Astrocyte of the spinal cord (primary cell): ENCODE data around the gene TMCC3.

ENCODE experiments used
- DNase-seq: peaks from one replicate; pipeline ENCODE4 v3.0.0; 2011; ENCODE audit warnings: low read depth, low spot score
- H3K4me3 ChIP-seq: 2 replicates; pipeline ENCODE4 v1.5.1; 2011; ENCODE audit warnings: low read depth, mild to moderate bottlenecking, low read length, moderate library complexity
- in situ Hi-C: cut with HindIII; loops from 2 replicates; pipeline ENCODE4 v1.10.0; 2017; ENCODE audit warnings: low sequenced_read_pairs
- TF ChIP-seq, protein P1 (sequence below): IDR thresholded peaks from 2 replicates; pipeline ENCODE4 v1.5.1; 2012; ENCODE audit warnings: low read depth, mild to moderate bottlenecking, low read length, inconsistent platforms

The TMCC3 gene

DNA sequence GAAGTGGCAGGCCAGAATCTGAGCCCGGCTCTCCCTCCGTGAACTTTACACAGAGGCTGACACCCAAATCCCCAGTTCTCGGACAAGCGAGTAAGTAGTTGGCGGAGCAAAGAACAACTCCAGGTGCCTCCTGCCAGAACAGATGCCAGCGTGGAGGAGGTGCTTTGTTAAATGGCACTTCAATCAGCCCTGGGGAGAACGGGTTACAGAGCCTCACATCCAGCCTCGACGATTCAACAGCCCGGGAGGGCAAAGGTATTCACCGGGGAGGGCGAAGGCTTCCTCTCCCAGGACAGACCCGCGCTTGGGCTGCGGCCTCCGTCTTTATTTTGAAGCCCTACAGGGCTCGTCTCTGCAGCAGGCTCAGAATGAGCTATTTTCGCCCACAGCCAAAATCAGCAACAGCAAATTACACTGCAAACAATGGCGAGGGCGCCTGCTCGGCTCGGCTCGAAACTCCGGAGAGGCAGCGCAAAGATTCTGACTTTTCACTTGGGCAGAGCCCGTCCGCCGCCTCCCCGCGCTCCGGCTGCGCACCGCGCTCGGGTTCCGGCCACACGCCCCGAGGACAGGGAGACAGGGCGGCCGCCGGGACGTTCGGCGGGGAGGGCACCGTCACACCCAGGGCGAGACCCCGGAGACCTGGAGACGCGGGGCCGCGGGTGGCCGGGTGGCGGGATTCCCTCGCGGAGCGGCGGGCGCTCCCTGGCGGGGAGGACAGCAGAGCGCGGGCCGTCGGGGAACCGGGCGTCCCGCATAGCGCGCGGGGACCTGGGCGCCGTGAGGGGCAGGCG is 811 bp downstream of the TMCC3 start:
- peak overlapping the region; percentile 37 for H3K4me3 ChIP-seq
- in situ Hi-C loops: no loop called here
- TF ChIP-seq, protein P1, sequence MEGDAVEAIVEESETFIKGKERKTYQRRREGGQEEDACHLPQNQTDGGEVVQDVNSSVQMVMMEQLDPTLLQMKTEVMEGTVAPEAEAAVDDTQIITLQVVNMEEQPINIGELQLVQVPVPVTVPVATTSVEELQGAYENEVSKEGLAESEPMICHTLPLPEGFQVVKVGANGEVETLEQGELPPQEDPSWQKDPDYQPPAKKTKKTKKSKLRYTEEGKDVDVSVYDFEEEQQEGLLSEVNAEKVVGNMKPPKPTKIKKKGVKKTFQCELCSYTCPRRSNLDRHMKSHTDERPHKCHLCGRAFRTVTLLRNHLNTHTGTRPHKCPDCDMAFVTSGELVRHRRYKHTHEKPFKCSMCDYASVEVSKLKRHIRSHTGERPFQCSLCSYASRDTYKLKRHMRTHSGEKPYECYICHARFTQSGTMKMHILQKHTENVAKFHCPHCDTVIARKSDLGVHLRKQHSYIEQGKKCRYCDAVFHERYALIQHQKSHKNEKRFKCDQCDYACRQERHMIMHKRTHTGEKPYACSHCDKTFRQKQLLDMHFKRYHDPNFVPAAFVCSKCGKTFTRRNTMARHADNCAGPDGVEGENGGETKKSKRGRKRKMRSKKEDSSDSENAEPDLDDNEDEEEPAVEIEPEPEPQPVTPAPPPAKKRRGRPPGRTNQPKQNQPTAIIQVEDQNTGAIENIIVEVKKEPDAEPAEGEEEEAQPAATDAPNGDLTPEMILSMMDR: peak; percentile 16
- DNase-seq: peak; percentile 32

DNA sequence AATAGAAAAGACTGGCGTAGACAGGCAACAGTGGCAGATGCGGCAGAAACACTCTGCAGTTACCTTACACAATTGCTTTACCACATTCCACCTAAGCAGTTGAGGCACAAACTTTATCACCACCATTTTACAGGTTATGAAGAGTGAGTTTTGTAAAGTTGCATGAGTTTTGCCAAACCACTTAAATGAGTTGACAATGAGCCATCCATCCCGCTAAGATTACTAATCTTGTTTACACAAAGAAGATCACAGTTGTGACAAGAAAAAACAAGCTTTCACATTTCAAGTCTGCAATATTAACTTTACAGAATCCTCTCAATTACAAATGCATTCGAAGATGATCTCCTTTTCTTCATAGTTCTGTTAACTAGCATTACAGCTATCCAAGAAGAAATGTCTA is 1.8 kb downstream of the TMCC3 start:
- no peak for DNase-seq
- in situ Hi-C loops: no loop called here
- TF ChIP-seq, protein P1: no peak
- no peak overlapping the region for H3K4me3 ChIP-seq

GRCh38 chr12:94644141-94644979 is 6.0 kb downstream of the TMCC3 start:
- in situ Hi-C loops: no loop called here
- TF ChIP-seq, protein P1: no peak
- peak; percentile 60 for DNase-seq
- H3K4me3 ChIP-seq: no peak overlapping the region

DNA sequence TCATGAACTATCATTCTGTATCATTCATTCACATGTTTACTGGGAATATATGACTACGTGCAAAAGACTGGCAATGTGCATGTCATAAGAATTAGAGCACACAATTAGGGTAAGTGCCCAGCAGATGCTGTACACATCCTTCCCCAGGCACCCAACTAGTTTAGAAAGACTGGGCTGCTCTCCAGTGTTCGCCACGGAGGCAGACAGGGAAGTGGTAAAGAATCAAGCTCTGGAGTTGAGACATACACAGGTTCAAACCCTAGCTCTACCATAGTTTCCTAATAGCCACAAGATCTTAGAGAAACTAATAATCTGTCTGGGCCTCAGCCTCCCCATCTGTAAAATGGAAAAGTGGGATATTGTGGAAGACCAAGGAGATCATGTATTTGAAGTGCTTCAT is 6.8 kb downstream of the TMCC3 start:
- no peak overlapping the region for H3K4me3 ChIP-seq
- TF ChIP-seq, protein P1: no peak
- DNase-seq: no peak
- in situ Hi-C loops: no loop called here

GRCh38 chr12:94641283-94641682 is 9.1 kb downstream of the TMCC3 start:
- in situ Hi-C loops: no loop called here
- DNase-seq: no peak
- H3K4me3 ChIP-seq: no peak overlapping the region
- TF ChIP-seq, protein P1: no peak

DNA sequence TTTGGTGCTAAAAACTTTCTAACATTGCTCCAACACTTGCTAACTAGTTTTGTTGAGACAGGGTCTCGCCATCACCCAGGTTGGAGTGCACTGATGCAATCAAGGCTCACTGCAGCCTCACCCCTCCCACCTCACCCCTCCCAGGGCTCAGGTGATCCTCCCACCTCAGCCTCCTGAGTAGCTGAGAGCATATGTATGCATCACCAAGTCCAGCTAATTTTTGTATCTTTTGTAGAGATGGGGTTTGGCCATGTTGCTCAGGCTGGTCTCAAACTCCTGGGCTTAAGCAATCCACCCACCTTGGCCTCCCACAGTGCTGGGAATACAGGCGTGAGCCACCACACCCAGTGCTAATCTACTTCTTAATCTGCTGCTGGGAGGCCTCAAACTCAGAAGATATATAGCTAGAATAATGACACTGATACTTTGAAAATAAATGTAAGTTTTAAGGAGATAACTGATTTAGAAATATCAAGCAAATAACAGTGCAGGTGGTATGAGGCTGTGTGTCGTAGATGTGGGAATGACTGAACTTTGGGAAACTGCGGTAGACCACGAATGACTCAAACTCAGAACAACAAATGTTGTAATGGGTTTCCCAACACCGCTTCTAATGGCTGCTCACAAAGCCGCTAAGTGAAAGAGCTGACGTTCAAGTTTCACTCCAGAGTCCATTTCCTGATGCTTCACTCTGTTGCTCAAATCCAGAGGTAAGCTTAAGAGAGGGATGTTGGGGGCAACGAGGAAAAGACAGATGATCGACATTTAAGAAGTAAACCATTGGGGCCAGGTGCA is 10.0 kb downstream of the TMCC3 start:
- peak; percentile 91 for DNase-seq
- TF ChIP-seq, protein P1: no peak
- in situ Hi-C loops: no loop called here
- H3K4me3 ChIP-seq: no peak overlapping the region
